Activated CD4-positive, alpha-beta T cell treated with anti-CD3 and anti-CD28 coated beads, Interleukin-2, amount 50 U/mL, for 24 hours (primary cell): Measurements from ENCODE around the gene AP3S1.

Experiments used
- DNase-seq, 2 donors: peaks; one replicate each; pipeline ENCODE4 v3.0.0-alpha.2; 2020; ENCODE audit warnings: low read depth in 1 of 2, low spot score in 1 of 2

Gene AP3S1

DNA sequence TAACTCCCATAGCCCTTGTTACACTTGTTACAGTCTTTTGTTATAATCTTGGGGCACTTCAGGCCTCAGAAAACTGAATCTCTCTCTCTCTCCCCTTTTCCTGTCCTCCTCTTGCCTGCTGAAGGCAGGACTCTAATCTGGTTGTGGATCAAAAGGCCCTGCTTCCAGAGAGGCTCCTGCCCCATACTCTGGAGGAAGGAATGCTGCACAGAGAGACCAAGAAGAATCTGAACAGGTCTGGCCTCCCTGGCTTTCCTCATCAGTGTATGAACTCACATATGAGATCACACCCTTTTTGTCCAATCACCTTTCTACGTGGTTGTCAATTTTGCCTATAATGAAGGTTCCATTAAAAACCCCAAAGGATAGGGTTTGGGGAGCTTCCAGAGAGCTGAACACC, 94.3 kb downstream of the AP3S1 start:
- no peak for DNase-seq

DNA sequence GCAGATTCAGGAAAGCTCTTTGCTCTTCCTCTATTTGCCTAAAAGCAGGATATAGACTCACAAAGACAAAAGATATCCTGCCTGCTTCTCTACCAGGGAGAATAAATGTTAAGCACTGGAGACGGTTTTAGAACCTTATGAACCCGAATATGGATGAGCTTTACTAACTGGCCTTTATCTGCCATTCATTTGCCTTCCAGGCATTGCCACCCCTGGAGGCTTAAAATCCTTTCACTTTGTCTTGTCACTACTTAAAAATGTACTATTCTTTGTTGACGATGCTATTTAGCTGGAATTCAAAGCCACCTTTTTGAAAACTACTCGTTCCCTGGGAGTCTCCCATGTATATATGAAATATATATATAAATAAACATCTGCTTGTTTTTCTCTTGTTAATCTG, 97.3 kb downstream of the AP3S1 start:
- no peak for DNase-seq

DNA sequence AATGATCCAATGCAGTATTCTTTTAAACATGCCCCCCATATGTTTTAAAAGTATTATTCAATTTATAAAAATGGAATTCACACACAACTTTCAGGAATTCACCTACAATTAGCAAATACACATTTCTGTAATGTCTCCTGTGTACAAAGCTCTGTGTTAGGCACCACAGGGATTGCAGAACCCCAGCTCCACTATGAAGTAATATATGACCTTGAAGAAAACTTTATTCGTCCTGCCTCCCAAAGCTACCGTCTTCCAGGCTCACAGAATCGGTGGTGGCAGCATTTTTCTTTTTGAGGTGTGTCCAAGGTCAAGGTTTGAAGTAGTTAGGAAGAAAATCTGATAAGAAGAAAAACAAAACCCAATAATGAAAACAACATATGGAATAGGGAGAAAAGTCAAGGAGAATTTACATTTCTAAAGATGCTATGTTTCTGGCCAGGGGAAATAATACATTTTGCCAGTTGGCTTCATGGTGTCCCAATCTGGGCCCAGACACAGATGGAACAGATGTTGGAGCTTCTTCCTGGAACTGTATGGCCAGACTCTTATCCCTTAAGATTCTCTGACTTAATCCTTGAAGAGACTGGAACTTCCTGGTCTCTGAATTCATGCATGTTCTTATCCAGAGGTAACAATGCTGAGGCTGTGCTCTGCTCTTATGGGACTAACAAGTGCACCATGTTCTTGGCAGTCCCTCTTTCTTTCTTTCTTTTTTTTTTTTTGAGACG, 98.5 kb downstream of the AP3S1 start:
- DNase-seq = no peak

DNA sequence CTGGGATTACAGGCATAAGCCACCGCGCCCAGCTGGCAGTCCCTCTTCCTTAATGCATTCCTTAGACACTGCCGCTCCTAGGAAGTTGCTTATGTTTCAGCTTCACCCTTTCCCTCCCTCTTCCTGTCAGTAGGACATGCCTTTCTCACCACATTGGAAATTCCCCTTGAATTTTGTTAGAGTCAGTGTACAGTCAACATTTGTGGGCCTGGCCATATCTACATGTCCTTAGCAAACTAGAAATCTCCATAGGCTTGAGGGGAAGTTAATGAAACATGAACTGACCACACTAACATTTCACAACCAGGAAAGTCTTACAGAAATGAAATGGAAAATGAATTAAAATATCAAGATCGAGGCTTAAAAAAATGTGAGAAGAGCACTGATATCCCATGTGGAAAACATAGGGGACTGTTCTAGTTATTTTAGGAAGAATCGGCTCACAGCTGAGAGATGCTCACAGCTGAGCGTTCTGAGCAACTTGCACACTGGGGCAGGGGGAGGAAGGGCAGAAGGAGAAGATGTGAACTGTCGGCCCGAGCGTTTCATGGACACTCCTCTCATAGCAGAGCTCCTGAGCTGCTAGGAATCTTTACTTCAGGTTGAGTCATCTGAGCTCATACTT, 99.4 kb downstream of the AP3S1 start:
- no peak for DNase-seq

DNA sequence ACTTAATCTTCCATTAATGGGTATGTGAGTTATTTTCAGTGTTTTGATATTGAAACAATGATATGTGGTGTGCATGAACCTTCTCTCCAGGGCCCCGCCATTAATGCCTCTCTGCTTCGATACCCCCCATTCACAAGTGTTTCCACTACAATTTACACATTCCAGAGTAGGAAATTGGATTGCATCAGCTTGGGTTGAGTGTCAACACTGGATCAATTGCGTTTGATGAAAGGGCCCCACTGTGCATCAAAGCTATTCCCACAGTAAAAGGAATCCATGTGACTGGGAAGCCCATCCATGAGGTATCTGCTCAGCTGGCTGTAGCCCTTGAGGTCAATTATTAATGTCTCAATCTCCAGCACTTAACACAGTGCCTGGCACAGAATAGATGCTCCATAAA, 102.8 kb downstream of the AP3S1 start:
- no peak for DNase-seq

DNA sequence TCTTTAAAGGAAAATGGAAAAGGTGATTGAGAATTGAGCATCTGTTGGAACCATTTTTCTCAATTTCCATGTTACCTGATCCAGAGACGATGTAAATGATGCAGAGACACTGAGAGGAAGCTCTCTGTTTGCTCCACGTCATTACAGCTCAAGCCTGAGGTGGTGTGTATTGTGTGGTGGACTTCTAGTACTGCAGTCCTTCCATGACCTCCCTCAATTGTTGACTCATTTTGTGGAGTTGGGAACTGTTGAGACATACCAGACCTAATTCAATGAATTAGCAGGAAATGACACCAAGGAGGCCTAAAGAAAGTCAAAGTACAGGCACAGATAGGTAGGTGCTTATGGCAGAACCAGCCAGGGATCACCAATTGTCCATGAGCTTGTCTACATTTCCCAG, 104.9 kb downstream of the AP3S1 start:
- no peak for DNase-seq

DNA sequence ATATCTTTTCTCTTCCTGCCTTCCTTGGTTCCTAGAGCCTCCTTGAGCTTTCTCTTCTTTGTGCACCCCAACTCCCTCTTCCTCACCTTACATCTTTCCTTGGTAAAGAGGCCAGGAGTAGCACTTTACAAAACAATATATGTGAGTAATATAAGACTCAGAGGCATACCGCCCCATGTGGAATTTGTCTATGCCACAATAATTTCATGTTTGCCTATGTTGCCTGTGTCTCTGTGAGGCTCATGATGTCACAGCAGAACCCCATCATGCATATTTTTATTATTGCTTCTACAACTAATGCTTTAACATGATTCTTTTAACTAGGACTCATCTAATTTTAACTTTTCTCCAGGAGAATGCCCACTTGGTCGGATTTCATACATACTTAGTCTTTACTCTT, 105.5 kb downstream of the AP3S1 start:
- no peak for DNase-seq

DNA sequence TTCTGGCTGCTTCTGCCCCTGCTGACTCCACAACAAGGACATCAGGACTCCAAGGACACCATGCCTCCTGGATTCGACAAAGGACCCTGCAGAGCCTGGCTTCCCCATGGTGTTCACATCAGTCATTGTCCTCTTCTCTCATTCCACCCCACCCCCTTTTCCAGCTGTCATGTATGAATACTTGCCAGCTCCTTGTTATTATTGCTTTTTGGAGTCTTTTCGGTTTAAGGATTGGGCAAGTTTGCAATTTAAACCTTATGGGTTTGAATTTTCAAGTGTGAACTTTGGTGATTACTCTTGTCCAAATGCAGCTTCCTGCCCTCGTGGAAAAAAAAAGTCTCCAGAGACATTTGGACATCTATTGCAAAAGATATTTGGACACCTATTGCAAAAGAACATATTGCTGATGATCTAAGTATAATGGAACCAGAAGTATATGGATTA, 106.4 kb downstream of the AP3S1 start:
- DNase-seq = no peak

DNA sequence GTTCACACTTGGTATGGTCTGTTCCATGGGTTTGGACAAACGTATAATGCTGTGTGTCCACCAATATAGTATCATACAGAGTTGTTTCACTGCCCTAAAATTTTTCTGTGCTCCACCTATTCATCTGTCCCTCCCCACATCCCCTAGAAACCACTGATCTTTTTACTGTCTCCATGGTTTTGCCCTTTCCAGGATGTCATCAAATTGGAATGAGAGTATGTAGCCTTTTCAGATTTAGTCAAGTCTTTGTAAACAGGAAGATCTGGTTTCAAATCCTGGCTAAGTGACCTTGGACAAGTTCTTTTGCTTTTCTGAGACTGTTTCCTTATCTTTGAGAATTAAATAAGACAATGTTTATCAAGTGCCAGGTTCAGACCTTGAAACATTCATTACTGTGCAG, 107.4 kb downstream of the AP3S1 start:
- DNase-seq = no peak

DNA sequence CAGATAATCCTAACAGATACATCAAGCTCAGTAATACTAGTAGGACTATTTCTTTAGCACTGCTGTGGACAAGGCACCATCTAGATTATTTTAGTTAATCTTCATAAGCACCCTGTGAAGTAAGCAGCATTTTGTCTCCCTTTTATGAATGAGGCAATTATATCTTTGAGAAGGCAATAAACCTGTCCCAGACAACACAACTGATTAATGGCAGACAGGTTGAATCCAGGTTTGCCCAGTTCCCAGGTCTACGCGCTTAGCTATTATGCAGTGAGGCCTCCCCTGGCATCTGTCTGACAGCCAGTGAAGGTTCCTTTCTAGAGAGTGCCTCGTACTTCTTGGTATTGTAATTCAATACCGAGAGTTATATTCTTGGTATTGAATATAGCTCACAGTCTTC, 110.9 kb downstream of the AP3S1 start:
- DNase-seq = no peak

DNA sequence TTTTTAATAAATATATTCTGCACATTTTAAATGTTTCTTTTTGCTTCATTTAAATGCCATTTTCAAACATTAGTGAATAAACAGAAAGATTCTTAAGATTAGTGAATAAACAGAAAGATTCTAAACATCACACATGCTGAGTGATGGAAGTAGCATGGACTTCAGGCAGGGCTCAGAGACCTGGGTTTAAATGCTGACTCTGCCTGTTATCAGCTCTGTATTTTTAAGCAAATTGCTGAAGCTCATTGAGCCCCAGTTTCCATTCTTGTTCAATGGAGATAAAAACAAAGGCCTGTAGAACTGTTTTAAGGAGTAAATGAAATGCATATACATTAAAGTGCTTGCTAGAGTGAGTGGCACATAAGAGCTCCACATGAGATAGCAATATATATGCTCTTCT, 112.4 kb downstream of the AP3S1 start:
- DNase-seq = no peak

DNA sequence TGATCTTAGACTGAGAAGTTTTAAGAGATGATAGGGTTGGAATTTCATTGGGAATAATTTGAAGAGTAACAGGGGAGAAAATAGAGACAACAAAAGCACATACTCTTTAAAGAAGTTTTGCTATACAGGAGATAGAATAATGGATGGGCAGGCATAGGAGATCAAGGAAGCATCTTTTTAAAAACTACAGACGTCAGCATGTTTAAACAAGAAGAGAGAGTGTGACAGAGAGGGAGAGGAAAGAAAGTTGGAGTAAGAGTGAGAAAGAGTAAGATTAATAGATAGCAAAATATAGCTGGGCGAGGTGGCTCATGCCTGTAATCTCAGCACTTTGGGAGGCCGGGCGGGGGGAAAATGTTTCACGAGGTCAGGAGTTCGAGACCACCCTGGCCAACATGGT, 115.2 kb downstream of the AP3S1 start:
- DNase-seq = no peak

DNA sequence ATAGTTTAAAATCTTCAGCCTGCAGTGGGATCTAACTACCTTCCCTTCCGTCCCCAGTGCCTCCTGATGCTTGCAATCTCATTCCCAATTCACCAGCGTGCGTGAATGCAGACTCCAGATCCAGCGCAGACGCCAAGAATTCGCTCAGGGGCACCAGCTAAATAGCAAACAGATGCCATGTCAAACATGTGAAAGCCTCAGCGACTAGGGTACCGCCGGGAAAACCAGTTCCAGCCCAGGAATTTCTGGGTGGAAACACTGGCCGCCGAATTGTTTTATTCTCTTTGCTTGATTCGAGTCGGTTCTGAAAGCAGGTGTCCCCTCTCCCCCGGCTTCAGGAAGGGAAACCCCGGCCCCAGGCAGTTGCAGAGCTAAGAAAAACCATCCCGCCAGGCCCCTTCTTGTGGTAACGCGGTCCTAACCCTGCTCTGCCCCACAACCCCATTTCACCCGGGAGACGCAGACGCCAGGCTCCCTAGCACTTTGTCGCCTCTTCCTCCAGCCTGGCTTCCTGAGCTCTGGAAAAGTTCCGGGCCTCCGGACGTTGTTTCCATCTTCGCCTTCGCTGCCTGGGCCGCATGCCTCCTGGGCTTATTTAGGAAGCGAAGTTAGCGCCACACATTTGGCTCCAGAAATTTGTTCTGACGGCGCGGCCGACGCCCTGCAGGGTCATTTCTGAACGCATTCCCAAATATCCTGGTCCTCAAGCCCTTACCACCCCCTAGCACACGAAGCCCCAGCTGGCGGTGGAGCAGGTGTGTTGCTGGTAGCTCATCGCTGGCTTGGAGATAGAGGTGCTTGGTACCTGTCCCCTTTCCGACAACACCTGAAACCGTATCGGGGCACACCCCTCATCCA, 119.9 kb downstream of the AP3S1 start:
- DNase-seq = no peak

DNA sequence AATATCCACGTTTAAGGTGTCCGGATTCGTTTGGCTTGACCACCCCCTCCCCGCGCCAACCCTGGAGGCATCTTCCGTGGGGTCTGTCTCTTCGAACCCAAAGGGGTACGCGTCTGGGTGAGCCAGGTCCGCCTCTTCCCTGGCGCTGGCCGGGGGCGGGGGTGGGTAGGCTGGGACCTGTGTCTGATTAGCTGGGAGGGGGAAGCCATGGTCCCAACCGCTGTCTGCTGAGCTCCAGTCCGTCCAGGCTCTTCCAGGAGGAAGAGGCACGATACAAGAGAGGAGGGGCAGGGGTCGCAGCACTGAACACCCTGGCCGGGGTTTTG, 120.5 kb downstream of the AP3S1 start, which contains the start of gene LVRN:
Gene LVRN, plus strand, starts transcription at position 237 of the 326 bp plus-strand sequence. CDS start 143 bp downstream, outside the sequence.
- no peak for DNase-seq

DNA sequence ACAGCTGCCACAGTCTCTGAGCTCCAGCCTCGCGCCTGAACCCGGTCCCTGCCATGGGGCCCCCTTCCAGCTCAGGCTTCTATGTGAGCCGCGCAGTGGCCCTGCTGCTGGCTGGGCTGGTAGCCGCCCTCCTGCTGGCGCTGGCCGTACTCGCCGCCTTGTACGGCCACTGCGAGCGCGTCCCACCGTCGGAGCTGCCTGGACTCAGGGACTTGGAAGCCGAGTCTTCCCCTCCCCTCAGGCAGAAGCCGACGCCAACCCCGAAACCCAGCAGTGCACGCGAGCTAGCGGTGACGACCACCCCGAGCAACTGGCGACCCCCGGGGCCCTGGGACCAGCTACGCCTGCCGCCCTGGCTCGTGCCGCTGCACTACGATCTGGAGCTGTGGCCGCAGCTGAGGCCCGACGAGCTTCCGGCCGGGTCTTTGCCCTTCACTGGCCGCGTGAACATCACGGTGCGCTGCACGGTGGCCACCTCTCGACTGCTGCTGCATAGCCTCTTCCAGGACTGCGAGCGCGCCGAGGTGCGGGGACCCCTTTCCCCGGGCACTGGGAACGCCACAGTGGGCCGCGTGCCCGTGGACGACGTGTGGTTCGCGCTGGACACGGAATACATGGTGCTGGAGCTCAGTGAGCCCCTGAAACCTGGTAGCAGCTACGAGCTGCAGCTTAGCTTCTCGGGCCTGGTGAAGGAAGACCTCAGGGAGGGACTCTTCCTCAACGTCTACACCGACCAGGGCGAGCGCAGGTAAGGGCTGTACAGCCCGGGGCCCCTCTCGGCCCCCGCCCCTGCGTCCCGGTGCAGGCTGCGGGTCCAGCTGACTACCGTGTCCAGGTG, 121.0 kb downstream of the AP3S1 start:
- DNase-seq = no peak

DNA sequence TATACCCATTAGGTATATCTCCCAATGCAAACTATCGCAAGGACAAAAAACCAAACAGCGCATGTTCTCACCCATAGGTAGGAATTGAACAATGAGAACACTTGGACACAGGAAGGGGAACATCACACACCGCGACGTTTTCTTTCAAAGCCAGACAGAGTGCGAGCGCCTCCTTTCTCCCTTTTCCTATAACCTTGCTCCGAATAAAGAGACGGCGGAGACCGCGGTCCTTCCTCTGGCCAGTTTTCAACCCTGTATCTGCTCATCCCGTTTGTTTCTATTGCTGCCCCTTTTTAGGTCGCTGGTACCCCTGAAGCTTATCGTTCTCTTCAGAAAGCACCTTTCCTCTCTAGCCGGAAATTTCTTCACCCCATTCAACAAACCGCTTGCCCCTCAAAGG, 121.8 kb downstream of the AP3S1 start:
- no peak for DNase-seq
